HL-60 (cell line): ENCODE results near the gene LRGUK.

Source experiments
- GABPA ChIP-seq: IDR thresholded peaks from 2 replicates; pipeline ENCODE4 v1.6.1; 2012; ENCODE audit warnings: low read depth
- TF ChIP-seq, protein P1 (sequence below): IDR thresholded peaks from one replicate; pipeline ENCODE4 v1.5.1; 2011; ENCODE audit warnings: low read length, control low read depth, inconsistent platforms; ENCODE audit not compliant: insufficient read depth
- TF ChIP-seq, protein P2 (sequence below): IDR thresholded peaks from 2 replicates; pipeline ENCODE4 v1.6.1; 2012; ENCODE audit warnings: low read depth; ENCODE audit not compliant: insufficient replicate concordance

DNA sequence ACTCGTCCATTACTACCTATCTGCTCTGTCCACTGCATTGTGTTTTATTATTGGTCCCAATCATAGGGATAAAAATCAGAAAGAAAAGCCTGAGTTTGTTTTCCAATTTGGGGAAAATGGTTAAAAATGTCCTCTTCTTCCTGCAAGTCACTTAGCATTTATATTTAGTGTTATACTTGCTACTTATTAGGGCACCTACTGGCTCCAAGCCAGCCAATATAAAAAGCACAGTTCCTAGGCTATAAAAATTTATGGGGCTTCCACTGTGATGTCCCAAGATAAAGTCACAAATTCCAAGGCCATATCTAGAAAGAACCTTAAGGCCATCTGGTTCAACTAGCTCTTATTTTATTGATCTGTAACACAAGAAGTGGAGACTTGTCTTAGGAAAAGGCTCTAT lies 186.4 kb downstream of the LRGUK start:
- TF ChIP-seq, protein P1, sequence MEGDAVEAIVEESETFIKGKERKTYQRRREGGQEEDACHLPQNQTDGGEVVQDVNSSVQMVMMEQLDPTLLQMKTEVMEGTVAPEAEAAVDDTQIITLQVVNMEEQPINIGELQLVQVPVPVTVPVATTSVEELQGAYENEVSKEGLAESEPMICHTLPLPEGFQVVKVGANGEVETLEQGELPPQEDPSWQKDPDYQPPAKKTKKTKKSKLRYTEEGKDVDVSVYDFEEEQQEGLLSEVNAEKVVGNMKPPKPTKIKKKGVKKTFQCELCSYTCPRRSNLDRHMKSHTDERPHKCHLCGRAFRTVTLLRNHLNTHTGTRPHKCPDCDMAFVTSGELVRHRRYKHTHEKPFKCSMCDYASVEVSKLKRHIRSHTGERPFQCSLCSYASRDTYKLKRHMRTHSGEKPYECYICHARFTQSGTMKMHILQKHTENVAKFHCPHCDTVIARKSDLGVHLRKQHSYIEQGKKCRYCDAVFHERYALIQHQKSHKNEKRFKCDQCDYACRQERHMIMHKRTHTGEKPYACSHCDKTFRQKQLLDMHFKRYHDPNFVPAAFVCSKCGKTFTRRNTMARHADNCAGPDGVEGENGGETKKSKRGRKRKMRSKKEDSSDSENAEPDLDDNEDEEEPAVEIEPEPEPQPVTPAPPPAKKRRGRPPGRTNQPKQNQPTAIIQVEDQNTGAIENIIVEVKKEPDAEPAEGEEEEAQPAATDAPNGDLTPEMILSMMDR: no peak
- TF ChIP-seq GABPA: no peak
- TF ChIP-seq, protein P2, sequence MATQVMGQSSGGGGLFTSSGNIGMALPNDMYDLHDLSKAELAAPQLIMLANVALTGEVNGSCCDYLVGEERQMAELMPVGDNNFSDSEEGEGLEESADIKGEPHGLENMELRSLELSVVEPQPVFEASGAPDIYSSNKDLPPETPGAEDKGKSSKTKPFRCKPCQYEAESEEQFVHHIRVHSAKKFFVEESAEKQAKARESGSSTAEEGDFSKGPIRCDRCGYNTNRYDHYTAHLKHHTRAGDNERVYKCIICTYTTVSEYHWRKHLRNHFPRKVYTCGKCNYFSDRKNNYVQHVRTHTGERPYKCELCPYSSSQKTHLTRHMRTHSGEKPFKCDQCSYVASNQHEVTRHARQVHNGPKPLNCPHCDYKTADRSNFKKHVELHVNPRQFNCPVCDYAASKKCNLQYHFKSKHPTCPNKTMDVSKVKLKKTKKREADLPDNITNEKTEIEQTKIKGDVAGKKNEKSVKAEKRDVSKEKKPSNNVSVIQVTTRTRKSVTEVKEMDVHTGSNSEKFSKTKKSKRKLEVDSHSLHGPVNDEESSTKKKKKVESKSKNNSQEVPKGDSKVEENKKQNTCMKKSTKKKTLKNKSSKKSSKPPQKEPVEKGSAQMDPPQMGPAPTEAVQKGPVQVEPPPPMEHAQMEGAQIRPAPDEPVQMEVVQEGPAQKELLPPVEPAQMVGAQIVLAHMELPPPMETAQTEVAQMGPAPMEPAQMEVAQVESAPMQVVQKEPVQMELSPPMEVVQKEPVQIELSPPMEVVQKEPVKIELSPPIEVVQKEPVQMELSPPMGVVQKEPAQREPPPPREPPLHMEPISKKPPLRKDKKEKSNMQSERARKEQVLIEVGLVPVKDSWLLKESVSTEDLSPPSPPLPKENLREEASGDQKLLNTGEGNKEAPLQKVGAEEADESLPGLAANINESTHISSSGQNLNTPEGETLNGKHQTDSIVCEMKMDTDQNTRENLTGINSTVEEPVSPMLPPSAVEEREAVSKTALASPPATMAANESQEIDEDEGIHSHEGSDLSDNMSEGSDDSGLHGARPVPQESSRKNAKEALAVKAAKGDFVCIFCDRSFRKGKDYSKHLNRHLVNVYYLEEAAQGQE: no peak
